KBM-7 (cell line): Measurements from ENCODE around the gene CTDSP2.
A peak's percentile ranks its signal among the peaks of the same experiment; 100 is the strongest.

Source experiments
- DNase-seq: peaks from one replicate; pipeline ENCODE4 v3.0.0-alpha.2; 2015
- in situ Hi-C: fragments of 300-500 bp; cut with MboI; formaldehyde crosslinking; loops from 2 replicates; pipeline ENCODE4 v1.14.3; 2020; ENCODE audit warnings: low sequenced_read_pairs, low pct_unique_long_range_greater_than_20kb, mixed read lengths

CTDSP2 gene

DNA sequence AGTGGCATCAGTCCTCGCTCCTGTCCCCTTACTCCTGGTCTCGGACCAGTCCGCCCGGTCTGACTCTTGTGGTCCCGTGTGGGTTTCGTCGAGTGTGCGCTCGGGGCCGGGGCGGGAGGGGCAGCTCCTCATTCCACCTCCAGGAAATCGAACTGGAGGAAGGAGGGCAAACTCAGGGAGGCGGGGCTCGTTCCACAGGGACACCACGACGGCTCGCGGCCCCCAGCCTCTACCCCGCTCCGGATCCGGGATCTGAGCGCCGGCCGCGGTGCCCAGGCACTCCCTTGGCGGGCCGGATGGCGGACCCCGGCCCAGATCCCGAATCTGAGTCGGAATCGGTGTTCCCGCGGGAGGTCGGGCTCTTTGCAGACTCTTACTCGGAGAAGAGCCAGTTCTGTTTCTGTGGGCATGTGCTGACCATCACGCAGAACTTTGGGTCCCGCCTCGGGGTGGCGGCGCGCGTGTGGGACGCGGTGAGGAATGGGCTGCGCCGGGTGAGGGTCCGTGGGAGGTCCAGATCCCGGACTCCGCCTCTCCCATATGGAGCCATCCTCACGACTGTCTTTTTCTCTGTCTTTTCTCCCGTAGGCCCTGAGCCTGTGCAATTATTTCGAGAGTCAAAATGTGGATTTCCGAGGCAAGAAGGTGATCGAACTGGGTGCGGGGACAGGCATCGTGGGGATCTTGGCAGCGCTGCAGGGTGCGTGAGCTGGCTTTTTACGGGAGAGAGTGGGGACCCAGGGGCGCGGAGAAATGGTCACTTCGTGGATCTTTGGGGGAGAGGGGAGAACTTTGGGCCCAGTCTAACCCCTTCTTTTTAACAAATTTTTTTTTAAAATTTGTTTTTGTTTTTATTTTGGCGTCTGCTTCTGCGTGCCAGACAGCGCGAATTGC lies 73.9 kb downstream of the CTDSP2 start, which contains the start of gene EEF1AKMT3:
TSS of gene EEF1AKMT3 (plus strand) at position 186 of the 894 bp plus-strand sequence. CDS start at position 297, 111 bp downstream.
- DNase-seq: no peak
- in situ Hi-C loops: no loop called here

DNA sequence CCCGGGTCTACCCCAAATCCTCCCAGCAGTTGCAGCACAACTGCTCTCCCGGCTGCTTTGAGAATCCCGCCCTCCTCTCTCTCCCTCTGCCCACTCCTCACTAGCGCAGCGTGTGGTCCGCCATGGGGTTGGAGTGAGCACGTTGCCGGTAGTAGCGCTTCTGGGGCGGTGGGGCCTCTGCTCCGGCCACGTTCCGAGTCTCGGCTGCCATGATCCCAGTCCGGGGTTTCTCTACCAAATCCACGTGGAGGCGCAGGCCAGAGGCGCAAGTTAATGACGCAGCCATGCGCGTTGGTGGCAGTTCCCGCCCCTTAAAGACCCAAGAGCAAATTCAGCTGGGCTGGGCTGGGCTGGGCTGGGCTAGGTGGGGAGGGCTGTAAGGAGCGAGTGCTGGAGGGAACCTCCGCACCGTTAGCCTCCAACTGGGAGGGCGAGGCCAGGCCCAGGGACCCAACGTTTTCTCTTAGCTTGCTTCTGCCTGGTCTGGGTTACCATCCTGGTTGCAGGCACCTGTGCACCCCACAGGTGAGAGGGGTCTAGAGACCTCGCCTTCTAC lies 74.6 kb downstream of the CTDSP2 start, which contains the start of gene METTL1:
TSS of gene METTL1 (minus strand) at position 233 of the 556 bp plus-strand sequence. CDS start at position 211, 22 bp downstream.
- DNase-seq: peak; percentile 98
- in situ Hi-C loops: no loop called here

DNA sequence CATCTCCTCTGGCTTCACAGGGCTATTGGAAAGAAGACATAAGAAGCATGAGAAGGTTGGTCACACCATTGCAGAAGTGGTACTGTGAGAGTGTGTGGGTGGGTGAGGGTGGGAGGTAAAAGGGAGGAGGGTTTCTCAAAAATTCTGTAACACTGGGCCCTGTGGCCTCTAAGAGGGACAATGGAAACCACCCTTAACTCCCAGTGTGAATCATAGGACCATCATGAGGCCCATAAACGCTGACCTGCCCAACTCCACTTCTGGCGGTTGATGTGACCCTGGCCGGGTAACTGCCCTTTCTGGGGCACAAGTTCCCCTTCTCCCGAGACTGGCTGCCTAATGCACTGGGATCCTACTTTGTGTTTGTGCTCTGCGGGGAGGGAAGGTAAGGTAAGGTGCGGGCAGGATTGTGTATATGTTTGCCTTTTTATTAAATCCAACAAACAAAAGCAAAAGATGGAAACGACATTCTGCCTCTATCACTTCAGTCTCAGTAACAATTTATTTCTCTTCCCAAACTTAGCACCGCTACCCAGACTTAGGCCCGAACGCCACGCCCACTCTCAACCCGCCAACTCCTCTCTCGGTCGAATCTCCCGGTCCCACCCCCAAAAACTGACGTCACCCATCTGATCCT lies 75.2 kb downstream of the CTDSP2 start:
- peak; percentile 97 for DNase-seq
- in situ Hi-C loops: no loop called here

DNA sequence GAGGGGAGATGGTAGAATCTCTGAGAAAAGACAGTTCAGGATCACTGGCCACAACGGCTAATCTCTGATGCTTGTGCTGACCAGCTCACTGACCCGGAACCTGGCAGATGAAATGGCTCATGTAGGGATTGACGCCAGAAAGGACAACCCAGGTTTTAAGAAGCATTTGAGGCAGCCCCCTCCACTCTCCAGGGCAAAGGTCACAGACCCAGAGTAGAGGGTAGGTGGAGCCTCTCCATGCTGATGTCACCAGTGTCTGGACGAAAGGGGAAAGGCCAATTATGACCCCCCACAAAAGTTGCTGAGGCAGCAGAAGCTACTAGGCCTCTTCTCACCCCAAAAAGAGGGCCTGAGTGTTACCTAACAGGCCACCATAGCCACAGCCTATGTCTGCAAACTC lies 75.8 kb downstream of the CTDSP2 start:
- DNase-seq: no peak
- in situ Hi-C loops: no loop called here
